Measurements from ENCODE around the gene SYTL1.
"Not testable (repeated sequence)": the region's sequence is repeated elsewhere in the genome, so short reads cannot be mapped to it uniquely, and the experiment has no call there.

The SYTL1 gene

DNA sequence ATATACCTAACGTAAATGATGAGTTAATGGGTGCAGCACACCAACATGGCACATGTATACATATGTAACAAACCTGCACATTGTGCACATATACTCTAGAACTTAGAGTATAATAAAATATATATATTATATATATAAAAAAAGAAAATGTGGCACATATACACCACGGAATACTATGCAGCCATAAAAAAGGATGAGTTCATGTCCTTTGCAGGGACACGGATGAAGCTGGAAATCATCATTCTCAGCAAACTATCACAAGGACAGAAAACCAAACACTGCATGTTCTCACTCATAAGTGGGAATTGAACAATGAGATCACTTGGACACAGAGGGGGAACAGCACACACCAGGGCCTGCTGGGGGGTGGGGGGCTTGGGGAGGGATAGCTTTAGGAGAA lies 43.0 kb downstream of the SYTL1 start:
- not testable (repeated sequence) for DNase-seq (ENCODE audit: low spot score)

DNA sequence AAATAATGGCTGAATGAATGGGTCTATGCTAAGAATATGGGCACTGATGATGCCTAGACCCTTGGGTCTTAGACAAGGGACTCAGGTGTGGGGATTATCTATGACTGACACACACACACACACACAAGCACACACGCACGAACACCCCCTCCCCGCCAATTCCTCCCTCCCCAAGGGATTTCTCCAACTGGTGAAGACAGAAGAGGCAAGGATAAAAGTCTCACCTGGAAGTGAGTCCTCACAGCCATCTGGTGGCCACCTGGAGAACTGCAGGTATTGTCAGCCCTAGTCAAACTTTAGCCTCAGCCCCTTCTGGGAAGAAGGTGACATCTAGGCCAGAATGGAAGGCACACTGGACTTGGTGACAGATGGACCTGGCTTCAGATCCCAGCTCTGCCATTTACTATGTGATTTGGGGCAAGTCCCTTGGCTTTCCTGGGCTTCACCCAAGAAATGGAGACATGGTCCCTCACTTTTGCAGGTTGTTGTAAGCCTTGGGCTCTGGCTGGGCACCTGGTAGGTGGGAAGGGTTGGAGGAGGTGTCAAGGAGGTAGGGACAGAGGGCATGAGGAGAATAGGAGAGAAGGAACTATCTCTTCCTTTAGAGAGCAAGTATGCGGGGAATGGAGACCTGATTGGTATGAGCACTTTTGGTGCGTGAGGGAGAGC lies 46.6 kb downstream of the SYTL1 start:
- DNase-seq (ENCODE audit: low spot score) = peak; percentile 80

DNA sequence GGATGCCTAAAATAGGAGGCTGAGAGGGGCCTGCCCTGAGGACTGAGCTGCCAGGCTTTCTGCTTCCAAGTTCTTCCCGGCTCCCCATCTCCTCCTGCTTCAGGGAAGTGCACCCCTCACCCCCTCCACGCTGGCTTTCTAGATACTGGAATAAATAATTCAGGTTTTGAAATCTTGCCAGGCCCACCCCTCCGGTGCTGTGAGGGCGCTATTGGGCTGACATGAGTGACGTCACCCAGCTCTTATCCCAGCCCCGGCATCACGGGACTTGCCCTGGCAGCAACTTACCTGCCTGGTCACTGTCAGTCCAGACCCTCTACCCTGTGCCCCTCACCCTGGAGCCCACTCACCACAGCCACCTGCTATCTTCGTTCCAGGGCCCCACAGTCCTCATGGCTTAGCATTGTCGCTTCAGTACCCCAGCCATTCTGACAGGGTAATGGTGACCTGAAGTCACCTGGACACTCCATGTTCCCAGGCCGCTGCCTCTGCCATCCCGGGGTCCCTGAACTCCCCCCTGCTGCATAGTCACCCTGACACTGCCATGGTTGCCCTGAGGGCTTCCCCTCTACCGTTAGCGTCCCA lies 49.8 kb downstream of the SYTL1 start:
- no peak for DNase-seq (ENCODE audit: low spot score)

DNA sequence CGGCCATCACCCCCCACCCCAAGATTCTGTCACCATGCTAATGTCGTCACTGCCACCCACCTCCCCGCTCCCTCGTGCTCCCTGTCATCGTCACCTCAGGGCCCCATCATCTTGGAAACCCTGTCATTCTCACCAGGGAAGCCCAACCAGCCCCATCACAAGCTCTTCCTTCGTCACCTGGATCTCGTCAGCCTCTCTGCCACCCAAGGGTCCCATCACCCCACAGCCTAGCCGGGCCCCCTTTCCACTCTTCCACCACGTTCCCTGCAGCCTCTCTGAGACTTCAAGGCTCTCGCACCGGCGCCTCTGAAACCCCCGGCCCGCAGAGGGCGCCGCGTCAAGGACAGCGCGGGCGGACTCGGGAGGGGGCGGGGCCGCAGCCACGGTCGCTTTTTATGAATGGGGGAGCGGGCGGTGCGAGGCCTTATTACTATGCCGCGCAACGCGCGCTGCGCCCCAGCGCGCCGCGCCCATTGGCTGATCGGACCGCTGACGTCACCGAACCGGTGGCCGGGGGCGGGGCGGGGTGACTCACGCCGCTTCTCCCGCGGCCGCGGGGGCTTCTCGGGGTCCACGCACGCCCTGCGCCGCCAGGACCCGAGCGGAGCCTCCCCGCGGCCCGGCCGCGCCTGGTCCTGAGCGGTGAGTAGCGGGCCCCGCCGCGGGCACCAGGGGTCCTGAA lies 50.4 kb downstream of the SYTL1 start, which contains the start of gene GPR3:
GPR3 (plus strand) TSS at position 527 of the 682 bp plus-strand sequence. CDS start 1,177 bp downstream, outside the sequence.
- peak; percentile 92 for DNase-seq (ENCODE audit: low spot score)

DNA sequence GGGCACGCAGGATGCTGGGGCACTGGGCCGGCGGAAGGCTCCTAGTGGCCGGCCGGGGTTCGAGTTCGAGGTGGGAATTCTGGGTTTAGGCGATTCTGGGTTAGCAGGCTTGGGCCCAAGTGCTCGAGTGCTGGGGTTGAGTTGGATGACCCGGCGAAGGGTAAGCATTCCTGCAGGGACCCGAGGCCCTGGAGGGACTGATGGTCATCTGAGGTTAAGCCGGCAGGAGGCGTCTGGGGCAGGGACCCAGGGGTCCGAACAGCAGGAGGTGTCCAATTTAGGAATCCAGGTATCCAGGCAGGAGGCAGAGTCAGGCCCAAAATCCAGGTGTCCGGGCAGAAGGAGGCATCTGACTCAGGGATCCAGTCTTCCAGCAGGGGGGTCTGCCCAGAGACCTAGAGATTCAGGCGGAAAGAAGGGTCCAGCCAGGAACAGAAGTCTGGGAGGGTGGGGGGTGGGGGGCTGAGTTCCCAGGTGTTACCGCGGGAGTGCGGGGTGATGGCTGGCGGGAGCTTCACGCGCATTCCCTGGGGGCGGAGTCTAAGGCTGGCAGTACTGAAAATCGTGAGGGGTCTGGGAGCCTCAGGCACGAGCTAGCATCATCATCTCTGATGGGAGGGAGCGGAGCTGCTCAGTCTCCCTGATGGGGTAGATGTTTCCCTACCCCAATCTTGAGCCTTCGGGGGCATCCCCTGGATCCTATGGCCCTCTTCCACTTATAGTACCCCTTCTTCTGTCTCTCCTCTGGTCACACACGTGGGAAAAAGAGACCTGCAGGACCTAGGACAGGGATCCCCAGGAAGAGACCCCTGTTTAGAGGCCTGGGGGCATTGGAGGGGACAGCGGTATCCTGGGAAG lies 51.2 kb downstream of the SYTL1 start:
- DNase-seq (ENCODE audit: low spot score) = peak; percentile 78

DNA sequence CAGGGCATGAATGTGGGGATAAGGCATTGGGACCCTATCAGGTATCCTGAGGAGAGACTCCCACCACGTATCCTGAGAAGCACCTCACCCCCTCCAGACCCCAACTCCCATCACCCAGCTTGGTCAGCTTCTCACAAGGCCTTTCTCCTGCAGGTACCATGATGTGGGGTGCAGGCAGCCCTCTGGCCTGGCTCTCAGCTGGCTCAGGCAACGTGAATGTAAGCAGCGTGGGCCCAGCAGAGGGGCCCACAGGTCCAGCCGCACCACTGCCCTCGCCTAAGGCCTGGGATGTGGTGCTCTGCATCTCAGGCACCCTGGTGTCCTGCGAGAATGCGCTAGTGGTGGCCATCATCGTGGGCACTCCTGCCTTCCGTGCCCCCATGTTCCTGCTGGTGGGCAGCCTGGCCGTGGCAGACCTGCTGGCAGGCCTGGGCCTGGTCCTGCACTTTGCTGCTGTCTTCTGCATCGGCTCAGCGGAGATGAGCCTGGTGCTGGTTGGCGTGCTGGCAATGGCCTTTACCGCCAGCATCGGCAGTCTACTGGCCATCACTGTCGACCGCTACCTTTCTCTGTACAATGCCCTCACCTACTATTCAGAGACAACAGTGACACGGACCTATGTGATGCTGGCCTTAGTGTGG lies 51.9 kb downstream of the SYTL1 start:
- DNase-seq (ENCODE audit: low spot score) = no peak

DNA sequence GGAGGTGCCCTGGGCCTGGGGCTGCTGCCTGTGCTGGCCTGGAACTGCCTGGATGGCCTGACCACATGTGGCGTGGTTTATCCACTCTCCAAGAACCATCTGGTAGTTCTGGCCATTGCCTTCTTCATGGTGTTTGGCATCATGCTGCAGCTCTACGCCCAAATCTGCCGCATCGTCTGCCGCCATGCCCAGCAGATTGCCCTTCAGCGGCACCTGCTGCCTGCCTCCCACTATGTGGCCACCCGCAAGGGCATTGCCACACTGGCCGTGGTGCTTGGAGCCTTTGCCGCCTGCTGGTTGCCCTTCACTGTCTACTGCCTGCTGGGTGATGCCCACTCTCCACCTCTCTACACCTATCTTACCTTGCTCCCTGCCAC lies 52.4 kb downstream of the SYTL1 start:
- DNase-seq (ENCODE audit: low spot score) = no peak

DNA sequence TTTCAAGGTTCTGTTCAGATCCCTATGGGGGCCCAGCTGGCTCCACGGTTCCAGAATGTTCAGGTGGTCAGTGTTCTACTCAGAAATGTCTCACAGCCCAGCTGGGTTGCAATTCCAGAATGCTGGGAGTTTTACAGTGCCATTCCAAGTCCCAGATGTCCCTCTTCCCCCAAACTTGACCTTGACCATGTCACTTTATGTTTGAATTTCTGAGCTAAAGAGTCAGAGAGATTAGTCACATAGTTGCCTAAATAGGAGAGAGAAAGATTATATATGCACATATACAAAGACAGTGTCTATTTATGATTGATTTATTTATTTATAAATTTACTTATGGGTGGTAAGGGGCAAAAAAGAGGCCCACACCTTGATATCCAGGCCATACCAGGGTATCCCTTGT lies 53.1 kb downstream of the SYTL1 start:
- DNase-seq (ENCODE audit: low spot score) = no peak

DNA sequence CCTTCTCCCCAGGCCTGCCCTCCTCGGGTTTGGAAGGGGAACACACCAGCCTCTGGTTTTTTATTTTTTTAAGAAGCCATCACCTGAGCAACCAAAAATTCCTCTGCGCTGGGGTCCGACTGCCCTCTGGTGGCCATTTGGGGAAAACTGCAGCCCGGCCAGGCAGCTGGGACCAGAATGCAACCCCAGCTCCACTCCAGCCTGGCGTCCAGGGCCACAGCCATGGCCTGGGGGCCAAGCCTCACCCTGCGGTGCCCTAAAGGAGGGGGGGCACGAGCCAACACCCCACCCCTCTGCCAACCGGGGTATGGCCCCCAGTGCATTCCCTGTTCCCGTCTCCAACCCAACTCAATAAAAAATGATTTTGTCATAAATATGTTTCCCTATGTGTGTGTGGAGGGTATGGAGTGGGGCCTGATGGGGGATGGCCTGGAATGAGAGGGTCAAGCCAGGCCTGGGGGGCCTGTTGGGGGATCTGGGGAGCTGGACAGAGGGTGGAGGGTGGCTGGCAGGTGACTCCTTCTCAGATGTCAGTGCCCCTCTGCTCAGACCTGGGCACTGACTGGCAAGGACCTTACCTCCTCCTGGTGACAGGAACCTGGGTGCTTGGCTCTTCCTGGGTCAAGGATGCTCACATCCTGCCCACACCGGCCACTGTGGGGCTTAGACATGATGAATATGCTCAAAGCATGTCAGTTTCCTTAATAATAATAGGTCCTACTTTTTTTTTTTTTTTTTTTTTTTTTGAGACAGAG lies 53.8 kb downstream of the SYTL1 start:
- peak; percentile 83 for DNase-seq (ENCODE audit: low spot score)

DNA sequence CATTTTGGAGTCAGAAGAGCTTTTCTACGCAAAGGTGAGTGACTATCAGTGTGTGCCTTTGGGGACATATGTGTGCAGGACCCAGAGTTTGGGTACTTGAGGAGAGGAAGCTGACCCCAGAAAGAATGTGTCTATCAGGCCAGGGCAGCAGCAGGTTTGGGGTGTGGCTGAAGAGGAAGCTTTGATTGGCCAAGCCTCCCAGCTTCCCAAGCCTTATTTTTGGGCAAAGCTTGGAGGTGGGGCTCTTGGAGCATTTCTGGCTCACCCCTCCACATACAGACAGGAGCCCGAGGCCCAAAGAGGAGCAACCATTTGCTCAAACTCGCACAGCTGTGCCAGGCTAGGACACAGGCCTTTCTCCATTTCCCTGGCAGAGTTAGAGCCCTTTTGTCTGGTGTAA lies 55.3 kb downstream of the SYTL1 start:
- DNase-seq (ENCODE audit: low spot score) = no peak

DNA sequence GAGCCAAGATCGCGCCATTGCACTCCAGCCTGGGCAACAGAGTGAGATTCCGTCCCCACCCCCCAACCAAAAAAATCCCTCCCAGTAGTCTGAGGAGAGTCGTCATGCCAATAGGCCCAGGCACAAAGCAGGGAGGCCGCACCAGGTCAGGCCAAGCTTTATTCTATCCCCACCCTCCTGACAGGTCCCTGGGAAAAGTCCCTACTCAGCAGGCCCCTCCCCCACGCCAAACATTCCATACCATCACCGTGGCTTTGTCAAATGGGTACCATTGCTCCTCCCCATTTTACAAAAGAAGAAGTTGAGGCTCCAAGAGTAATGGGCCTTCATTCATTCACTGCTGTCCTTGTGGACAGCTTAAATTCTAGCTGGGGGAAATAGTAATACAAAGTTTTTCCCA lies 55.9 kb downstream of the SYTL1 start:
- DNase-seq (ENCODE audit: low spot score) = no peak

DNA sequence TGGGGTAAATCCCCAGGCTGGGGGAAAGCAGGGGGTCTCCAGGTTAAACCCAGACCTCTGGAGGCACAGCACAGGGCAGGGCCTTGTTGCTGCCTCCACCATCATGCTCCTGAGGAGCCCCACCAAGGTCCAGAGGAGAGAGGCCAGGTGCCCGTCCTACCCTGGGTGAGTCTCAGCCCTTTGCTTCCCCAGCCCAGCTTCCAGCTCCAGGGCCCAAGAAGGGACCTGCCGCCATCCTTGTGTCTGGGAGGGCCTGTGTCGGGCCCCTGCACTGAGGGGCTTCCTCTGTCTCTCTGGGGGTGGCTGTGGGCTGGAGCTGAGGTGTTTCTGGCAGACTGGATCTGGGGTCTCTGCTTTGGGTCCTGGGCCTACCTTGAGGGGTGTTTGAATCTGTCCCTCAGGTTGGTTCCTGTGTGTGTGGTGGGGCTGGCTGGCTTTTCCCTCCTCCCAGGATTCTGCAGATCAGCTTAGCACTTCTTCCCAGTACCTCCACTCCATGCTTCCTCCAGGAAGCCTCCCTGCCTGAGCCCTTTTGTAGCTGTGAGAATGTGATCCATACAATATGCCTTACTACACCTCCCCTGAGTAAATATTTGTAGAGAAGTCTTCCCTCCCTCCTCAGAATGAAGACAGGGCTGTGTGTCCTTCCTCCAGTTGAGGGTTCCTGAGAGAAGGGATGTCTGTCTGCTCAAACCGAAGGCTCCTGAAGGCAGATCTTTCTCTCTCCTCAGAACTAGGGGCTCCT lies 56.8 kb downstream of the SYTL1 start:
- DNase-seq (ENCODE audit: low spot score) = no peak

DNA sequence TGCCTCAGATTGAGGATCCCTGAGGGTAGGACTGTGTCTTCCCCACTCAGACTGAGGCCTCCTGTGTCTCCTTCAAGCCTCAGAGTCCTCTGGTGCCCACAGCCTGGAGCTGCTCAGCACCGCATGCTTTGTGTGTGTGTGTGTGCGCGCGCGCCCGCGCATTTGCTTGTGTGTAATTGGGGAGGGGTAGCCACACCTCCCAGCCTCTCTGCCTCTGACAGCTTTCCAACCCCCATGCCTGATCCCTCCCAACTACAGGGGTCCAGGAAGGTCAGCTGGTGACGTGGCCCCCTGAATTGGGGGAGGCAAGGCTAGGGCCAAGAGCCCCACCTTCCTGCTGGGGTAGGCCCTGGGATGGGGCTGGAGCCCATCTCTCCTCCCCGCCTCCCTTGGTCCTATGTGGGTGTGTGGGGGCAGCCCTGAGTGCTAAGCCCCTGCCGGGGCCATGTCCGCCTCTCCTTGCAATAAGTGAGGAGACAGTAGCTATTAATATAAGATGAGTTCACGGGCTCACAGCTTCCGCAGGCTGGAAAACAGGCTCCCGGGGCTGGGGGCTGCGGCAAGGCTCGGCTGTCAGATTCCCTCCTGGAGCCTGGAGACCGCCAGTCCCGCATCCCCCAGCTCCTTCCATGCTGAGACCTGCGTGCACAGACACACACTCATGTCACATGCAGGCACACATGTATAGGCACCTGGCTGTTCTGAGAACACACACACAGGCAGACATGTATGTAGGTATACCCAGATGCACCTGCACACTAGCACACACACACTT lies 57.6 kb downstream of the SYTL1 start:
- DNase-seq (ENCODE audit: low spot score) = no peak

DNA sequence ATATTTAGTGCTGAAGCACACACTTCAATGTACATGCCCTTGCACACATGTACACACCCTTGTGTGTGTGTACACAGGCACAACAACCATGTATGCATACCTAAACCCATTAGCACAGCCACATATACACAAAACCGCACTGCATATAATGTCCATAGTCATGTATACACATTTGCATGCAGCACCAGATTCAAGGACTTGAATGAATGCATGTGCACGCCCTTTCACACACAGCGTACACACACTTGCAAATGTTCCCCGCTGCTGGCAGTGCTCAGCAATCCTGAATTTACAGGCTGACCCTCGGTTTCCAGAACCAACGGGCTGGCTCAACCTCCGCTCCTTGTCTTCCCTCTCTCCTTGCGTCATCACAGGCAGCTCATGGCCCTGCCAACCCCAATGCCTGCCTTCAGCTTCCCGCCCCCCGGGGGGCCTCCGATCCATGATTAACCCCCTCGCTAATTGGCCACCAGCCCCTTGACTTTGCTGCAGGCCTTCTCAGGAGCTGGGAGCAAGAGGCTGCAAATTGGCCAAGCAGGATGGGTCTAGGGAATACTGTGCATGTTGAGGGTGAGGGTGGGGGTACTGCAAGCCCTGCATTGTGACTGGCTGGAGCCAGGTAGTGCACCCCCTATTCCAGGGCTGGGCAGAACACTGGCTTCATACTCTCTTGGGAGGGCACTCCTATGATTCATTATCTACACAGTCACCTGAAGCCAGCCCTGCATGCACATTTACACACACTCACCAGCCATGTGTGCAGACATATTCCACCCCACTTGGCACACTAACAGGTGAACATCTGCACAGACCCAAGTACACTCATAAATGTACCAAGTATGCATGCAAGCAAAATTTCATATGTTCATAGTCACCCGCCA lies 58.5 kb downstream of the SYTL1 start:
- no peak for DNase-seq (ENCODE audit: low spot score)

DNA sequence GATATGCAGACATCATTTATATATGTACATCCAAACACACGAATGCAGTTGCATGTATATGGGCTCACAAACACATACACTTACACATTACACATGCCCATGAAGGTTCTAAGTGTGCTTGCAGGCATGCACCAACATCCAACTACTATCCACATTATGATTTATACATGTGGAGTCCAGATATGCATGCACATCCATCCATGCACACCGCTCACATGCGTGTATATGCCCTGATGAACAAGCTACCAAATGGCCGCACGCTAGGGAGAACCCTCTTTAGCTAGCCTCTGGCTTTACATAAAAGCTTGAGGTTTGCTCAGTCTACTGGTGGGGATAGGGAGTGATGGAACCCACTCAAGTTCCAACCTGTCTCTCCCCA lies 59.1 kb downstream of the SYTL1 start:
- DNase-seq (ENCODE audit: low spot score) = no peak

DNA sequence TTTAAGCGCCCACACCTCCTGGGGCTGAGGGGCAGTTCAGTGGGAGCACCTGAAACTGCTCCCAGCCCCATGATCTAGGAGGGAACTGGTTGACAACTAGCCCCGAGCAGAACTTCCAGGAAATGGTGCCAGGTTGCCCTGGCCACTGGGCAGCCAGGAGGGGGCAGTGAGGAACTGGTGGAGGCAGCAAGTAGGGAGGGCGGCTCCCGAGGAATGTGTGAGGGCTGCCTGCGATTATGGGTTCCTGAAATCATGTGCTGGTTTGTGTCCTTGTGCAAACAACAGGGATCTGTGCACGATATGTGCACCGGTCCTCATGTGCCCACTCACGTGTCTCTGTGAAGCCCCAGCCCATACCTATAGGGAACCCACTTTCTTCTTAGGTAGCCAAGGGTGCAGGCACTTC lies 60.5 kb downstream of the SYTL1 start:
- DNase-seq (ENCODE audit: low spot score) = no peak

DNA sequence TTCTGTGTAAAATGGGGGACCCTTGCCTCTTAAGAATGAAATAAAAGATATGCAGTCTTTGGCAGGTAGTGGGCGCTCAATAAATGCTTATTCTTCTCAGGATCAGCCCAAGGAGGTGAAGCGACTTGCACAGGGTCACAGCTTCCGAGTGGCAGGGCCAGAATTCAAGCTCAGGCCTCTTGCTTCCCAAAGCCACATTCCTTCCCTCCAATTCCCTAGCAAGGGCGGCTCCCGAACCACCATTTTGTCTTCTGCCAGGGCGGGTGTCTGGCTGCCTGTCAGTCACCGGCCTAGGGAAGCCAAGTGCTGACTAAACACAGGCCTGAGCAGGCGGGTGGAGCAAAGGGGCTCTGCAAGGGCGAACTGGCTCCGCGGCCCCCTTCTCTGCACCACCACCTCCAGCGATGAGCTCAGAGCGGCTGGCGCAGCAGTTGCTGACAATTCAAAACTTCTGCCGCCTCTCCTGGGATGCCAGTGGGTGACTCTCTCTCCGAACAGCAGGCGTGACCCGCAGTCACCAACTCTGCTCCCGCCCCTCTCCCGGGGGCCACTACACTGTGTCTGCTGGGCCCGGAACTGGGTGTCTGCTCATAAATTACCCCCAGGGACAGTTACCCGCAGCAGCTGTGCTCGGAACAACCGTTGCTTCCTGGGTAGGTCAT lies 61.4 kb downstream of the SYTL1 start:
- DNase-seq (ENCODE audit: low spot score) = no peak
